HG02763 (cell line): ENCODE results near the gene KRT16.
"Not testable (repeated sequence)": the region's sequence is repeated elsewhere in the genome, so short reads cannot be mapped to it uniquely, and the experiment has no call there.

Experiments
- ATAC-seq: cut with Tn5 transposase; IDR thresholded peaks from one replicate; pipeline ENCODE4 v1.9.1; 2021; ENCODE audit warnings: mild to moderate bottlenecking, moderate library complexity; ENCODE audit not compliant: unreplicated experiment

KRT16 gene

DNA sequence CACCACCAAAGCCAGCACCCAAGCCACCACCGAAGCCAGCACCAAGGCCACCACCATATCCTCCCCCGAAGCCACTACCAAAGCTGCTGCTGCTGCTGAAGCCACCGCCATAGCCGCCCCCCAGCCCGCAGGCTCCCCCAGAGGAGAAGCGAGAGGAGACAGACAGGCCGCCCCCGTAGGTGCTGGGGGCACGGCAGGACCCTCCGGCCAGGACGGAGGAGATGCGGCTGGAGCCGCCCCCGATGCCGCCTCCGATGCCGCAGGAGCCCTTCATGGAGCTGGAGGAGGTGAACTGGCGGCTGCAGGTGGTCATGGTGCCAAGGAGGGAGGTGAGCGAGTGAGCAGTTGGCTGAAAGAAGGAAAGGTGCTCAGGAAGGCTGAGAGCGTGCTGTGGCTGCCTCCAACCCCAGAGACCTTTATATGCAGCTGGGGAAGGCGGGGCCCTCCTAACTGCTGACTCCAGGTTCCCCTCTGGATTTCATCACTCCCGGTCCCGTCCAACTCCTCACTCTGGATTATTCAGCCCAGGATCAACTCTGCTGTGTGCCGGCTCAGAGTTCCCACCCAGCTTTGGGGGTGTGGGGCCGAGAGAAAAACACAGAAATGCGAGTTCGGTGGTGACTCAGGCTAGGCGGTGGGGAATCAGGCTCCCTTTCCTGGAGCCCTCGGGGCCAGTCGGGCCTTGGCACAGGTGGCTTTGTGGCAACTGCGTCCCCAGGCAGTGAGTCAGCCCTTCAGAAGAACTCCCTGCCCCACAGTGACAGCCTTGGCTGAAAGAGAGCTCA lies at the start of gene KRT16:
TSS of gene KRT16 (minus strand) at position 392 of the 785 bp plus-strand sequence. CDS start at position 313, 79 bp downstream.
- not testable (repeated sequence) for ATAC-seq

DNA sequence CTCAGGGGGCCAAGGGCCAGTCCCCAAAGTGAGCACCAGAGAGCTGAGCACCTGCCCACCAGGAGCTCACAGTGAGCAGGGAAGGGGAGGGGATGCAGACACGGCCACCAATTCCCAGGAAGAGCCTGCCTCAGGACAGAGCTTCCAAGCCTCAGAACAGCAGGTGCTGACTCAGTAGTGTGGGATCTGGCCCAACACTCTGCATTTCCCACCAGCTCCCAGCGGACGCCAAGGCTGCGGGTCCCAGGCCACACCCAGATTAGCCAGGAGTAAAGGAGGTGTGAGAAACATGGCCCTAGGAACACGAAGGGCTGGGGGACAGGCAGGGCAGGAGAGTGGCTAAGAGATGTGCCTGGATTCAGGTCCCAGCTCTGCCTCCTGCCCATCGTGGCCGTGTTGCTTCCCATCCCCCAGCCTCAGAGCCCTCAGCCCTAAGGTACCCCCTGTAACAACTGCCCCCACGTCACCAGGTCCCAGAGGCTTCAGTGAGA lies 47.7 kb upstream of the KRT16 start:
- ATAC-seq, result no peak

DNA sequence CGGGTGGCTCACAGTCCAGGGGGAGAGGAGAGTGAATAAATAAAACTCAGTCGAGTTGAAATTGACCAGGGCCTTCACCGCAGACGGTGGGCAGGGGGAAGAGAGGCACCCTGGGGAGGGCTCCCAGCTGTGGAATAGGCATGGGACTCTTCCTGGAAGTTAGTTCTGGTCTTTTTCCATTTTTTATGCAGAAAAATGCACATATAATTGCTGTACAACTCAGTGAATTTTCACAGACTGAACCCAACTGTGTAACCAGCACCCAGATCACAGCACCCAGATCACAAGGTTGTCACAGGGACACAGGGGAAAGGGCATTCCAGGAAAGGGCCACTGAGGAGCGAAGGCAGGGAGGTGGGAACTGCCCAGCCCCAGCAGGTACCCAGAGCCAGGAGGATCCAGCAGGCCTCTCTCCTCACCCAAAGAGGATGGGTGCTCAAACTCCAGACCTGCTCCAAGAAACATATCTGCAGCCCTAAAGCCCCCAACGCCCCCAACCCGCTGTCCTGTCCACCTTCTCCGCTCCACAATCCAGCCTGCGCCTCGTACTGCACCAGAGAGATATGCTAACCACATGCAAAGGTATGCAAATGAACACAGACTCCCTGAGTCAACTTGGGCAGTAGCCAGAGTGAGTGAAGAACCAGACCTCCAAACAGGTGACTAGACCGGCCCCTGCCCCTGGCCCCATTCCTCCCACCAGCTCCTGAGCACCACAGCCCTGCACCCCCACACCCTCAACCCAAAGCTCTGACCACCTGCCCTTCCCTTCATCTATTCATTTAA lies 47.1 kb upstream of the KRT16 start:
- ATAC-seq, result no peak

DNA sequence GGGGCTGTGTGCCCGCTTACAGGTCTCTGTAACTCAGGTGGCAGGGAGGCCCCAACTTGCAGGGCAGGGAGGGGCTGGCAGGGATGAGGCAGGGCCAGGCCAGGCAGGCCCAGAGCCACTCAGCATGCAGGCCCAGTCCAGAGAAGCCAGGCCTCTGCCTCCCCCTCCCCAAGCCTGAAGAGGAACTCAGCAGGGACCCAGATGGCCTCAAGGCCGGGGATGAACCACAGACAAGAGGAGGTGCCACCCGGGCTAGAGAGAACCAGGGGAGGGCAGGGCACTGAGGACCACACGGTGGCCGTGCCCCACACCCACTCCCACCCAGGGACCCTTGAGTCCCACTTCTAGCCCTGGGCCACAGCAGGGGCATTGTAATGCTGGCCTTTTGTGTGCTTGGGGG lies 46.3 kb upstream of the KRT16 start:
- ATAC-seq, result no peak

DNA sequence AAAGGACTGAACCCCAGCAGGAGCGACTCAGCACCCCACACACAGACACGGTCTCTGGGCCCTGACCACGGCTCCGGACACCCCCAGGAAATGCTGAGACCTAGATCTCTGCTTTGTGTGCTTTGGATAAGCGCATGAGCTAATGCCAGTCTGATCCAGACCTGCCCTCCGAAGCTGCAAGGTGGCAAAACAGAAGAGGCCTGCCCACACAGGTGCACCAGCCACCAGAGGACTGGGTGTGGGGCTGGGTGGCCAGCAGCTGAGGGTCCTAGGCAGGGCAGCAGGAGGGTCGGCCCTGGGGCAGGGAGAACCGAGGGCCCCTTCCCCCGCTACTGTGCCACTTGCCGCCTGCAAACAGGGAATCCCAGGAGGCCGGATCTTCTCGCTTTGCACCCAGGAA lies 45.4 kb upstream of the KRT16 start:
- no peak for ATAC-seq

DNA sequence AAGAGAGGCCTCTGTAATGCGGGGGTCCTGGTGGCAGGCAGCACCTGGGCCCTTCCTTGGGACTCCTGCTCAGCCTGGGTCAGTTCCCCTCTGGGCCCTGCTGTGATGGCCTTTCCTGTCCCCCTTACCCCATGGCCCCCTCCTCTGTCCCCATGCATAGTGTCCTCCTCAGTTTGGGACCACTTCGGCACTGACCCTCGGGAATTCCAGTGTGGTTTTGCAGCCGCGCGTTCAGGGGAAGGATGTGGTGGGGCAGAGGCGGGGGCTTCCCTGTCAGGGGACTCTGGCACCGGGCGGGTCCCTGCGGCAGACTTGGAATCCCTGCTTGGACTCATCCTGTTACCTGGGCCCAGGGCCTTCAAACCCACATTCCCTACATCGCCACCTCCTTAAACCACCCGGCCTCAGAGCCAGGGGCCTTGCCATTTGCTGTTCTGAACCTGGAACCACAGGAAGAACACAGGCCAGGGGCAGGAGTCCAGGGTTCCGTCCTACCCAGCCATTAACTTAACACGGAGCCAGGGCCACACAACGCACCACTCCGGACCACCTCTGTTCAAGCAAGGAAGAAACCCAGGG lies 44.7 kb upstream of the KRT16 start:
- ATAC-seq, result no peak

DNA sequence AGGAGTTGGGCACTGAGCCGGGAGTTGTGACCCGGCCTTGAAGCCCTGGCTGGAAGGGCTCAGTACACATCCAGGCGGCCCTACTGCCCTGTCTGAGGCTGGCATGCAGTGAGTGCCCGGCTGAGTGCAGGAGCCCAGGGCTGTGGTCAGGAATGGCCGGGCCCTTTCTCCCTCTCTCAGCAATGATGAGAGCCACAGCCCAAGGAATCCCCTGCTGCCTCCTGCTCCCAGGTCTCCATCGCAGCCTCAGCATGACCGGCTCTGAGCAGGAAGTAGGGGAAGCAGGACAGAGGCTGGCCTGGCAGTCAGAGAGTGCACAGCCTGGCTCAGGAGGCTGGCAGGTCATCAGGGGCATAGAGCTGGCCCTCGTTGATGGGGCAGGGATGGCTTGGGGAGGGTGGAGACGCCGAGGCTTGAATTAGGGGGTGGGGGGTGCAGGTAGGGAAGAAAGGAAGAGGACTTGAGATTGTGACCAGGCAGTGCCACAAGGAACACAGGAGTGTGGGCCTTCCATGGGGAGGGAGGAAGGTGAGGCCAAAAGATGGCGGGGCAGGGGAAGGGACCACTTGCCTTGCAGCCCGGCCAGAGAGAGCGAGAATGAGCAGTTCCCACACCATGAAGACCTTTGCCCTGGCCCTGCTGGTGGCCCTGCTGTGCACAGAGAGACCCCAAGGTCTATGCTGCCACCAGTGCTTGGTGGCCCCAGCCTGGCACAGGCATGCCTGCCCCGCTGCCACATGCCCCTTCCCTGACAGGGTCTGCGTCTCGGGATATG lies 43.9 kb upstream of the KRT16 start:
- no peak for ATAC-seq

DNA sequence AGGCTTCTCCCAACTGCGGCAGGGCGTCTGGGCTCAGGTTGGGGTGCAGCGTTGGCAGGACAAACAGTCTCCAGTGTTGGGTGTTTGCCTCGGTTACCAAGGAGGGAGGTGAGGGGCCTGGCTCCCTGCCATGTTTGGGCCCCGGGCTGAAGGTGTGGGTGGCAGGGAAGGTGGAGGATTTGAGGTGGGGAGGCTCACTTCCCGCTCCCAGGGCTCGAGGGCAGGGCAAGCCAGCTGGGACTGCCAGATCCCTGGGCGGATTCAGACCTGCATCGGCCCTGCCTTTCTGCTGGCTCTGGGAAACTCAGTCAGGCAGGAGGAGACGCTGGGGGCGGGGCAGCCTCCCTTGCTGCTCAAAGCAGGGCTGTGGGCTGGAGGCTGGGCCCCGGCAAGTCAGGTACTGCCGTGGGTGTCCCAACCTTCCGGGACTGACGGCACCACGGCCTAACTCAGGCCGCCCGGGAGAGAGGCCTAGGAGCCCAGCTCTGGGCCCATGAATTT lies 43.1 kb upstream of the KRT16 start:
- no peak for ATAC-seq

DNA sequence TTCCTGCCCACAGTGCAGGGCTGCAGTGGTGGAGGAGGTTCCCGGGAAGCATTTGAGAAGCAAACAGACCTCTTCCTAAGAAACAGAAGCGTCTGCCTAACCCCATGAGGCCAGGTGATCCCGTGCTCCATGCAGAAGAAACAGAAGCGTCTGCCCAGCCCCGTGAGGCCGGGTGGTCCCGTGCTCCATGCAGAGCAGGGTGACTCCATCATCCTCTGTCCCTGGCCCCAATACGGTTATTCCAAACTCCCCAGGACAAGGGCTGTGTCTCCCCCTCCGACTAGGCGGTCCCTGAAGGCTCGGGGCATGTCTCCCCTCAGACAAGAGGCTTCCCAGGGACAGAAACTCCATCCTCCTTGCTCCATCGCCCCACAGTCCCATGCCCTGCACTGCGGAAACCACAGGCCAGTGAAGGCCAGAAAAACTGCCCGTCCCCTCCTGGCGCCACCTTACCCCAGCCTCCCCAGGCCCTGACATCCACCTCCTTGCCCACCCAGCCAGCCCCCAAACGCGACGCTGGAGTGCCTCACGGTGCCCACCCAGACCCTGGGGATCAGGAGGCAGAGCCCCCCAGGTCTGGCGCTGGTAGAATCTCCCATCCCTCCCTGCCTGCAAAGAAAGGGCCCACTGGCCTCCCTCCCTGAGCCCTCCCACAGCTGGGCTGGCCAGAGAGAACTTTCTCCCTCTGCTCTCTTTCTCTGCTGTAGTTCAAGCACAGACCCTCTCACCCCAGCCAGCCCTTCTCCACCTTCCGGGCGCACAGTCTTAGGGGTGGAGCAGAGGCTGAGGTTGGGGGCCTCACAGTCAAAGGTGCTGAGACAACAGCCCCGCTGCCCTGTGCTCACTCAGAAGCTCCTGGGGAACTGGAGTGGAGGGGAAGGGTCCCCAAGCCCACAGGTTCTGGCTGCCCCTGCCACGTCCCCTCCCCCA lies 42.4 kb upstream of the KRT16 start:
- ATAC-seq, result no peak

DNA sequence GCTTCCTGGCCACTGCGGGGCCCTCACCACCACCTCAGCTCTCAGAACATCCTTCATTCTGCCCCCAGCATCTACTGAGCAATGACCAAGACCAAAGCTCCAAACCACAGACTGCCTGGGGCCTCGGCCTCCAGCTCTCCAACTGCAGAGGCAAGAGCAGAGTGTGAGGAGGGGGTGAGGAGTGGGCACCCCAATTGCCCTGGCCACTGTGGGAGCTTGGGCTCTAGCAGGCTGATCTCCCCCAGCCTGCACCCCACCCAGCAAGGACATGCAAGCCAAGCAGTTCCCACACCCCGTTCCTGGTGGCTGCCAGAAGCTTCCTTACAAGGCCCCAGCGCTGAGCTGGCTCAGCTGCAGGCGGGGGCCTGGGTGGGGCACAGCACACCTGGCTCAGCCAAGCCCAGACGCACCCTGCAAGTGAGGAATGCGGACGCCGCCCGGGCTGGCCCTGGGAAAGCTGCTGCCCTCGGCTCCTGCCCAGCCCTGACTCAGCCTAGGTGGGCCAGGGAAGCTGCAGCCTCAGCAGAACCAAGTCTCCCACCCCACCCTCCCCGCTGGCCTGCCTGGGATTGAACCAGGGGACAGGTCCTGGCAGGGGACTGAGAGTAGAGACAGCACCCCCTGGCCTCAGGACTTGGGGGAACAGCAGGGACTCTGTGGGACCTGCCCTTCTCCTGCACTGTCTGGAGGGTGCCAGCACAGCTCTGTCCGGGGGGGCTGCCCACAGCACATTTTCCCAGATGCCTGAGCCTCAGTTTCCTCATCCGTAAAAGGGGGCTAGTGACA lies 41.5 kb upstream of the KRT16 start:
- no peak for ATAC-seq

DNA sequence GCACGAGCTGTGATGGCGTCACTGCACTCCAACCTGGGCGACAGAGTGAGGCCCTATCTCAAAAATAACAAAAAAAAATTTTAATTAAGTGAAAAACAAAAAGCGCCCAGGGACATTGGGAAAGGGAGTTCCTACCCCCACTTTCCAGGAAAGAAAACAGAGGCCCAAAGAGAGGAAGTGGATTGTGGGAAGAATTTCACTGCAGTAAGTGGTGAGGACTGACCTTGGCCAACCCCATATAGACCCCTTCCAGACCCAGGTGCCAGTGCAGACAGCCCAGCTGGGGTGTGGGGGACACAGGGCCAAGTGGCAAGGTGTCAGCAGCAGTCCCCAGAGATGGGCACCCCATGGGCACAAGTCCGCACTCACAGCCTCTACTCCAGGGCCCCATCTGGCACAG lies 40.9 kb upstream of the KRT16 start:
- ATAC-seq, result no peak

DNA sequence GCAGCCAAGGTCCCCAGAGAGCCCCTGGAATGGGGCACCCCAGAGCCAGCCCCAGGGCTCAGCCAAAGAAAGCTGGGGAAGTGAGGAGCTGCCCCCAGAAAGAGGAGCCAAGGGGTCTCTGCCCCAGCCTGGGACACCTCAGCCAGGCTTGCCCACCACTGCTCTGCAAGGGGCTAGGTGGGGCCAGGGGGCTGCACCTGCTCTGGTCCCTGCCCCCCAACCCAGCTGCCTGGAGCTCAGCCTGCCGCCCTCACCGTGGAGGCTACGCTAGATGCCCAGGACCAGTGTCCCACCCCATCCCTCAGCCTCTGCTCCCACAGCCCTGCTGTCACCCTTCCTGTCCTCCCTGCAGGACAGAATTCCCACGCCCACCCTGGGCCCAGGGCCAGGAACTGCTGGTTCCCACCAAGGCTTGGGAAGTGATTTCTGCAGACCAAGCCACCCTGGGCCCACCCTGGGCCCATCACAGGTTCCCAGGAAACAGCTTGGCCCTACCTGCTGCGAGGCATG lies 39.9 kb upstream of the KRT16 start:
- no peak for ATAC-seq

DNA sequence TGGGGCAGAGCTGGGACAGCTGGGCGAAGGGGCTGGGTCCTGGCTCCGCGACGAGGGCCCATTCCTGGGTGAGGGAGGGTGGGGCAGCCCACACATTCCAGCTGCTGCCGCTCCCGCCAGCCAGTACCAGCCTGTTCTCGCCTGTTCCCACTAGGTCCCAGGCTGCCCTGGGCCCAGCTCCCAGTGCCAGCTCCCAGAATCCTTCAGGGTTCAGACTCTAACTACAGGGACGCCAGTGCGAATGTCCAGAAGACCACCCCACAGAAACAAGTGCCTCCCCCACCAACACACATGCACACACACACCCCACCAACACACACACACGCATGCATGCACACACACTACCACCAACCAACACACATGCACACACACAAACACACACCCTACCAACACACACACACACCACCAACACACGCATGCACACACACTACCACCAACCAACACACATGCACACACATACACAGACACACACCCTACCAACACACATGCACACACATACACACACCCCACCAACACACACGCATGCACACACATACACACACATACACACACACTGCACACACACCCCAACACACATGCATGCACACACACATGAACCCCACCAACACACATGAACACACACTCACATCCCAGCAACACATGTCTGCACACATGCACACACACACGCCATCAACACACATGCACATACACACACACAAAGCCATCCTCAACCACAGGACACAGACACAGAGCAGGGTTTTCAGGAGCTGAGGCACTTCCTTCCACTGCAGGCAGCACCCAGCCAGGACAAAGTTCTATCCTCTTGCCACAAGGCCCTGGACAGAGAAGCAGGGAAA lies 39.3 kb upstream of the KRT16 start:
- no peak for ATAC-seq

DNA sequence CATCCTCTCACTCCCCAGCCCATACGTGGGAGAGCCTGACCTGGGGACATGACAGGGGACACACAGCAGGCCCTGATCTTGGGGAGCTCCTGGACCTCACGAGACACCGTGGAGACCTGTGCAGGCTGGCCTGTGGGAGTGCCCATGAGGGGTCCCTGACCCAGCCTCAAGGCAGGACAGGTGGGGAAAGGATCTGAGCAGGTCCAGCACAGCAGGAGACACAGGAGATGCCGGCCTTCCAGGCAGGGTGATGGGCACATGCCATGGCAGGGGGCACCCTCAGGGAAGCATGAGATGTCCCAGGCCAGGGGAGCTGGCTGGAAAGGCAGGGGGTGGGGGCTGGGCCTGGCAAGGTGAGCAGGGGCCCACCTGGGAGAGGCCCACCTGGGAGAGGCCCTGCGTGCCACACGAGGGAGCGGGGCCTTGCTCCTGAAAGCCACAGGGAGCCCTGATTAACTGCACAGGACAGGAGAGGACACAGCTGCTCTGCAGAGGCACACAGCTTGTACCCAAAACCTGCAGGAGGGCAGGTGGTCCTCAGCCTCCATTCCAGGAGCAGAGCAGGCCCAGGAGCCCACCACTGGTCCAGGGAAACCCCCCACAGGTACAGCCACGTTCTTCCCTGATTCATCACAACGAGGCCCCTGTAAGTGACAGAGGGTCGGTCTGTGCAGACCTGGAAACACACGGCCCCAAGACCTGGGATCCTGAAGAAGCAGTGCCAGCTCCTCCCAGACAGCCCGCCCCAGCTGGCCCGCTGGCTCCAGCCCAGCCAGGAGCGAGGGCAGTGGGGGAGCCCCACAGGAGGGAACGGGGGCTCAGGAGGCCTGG lies 38.4 kb upstream of the KRT16 start:
- no peak for ATAC-seq

DNA sequence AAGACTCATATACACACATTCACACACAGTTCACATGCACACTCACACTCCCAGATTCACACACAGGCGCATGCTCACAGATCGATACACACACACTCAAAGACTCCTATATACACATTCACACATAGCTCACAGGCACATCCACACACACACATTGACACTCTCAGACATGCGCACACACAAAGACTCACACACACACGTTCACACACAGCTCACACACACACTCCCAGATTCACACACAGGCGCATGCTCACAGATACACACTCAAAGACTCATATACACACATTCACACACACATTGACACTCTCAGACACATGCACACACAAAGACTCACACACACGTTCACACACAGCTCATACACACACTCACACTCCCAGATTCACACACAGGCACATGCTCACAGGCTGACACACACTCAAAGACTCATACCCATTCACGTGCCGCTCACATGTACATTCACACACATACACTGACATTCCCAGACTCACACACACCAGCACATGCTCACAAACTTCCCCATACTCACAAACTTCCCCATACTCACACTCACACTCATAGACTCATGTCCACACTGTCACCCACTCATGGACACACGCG lies 37.5 kb upstream of the KRT16 start:
- ATAC-seq, result no peak

DNA sequence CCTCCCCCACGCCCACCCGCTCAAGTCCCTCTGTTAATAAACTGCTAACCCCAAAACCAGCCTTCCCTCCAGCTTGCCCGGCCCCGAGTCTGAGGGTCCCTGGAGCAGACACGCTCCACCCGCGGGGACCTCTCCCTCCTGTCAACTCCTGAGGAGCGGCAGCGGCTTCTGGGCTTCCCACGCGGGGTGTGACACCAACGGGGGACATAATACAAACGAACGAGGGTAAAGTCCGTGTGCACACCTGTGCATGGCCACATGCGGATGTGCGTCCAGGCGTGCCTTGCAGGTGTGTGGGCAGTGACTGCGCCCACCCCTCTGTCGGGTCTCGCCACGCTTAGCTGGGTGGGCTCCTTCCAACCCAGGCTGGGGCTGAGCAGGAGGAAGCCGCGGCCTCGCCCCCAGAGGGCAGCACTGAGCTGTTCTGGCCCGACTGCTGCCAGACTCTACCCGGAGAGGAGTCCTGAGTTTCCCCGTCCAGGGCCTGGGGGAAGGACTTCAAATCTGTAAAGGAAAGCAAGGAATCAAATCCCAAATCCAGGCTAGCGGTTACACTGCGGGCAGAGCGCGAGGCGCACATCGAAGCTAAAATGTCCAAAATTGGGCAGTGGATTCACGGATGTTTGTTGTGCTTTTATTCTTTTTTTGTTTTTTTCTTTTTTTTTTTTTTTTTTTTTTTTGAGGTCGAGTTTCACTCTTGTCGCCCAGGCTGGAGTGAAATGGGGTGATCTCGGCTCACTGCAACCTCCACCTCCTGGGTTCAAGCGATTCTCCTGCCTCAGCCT lies 36.0 kb upstream of the KRT16 start:
- peak; percentile 57 for ATAC-seq
